ENCODE data around the gene DPM3. TPM values are rescaled to one million over a fixed set of nuclear protein-coding genes. Genes with fewer than 3 reads are reported as not detected.

DPM3 gene
- total and polyA plus RNA-seq, 2 of the 13 experiments (the other 11 are each of a cell fraction or from before 2014, with no cell fraction given): 23.2 to 53.4 TPM

DNA sequence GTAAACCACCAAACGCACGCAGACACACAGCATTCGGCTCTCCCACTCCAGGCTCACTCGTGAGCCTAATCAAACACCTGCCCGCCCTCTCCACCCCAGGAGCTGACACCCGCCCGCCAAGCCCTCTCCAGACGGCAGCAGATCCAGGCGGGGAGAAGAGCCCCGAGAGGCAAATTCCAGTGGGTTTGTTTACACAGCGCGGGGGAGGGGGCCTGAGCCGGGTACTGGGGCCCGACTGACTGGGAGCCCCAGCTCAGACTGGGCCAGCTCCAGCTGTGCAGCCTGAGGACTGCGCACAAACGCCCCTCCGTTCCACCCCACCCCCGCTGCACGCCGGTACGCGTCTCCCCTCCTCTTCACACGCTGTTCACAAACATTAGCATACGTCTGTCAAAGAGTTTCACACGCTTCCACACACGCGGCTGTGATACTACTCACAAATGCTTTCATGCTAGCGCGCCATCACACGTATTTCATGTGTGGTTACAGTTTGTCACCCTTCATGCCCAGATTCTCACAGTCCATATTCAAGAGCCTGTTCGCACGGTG lies 13.7 kb downstream of the DPM3 start (continued):
- TF ChIP-seq TFAP4 (IDR thresholded peaks at IDR 0.05; ENCODE audit: borderline replicate concordance, low read depth) (peak; percentile 71; the same call in 1 of the 2 replicates), NFIB (CRISPR knock-in tag; IDR thresholded peaks at IDR 0.05; ENCODE audit: borderline replicate concordance) (no peak), ZSCAN29 (CRISPR knock-in tag; conservative IDR thresholded peaks at IDR 0.05) (no peak), CHD2 (IDR thresholded peaks at IDR 0.05; ENCODE audit: low read depth, low read length) (no peak), ERF (CRISPR knock-in tag; IDR thresholded peaks at IDR 0.05) (no peak), SPEN (CRISPR knock-in tag; IDR thresholded peaks at IDR 0.05; ENCODE audit: low read depth) (no peak), POLR2AphosphoS5 (IDR thresholded peaks at IDR 0.05; ENCODE audit: low read depth, low read length) (peak; percentile 67; the same call in 1 of the 2 replicates), RAD21 (CRISPR knock-in tag; IDR thresholded peaks at IDR 0.05) (peak; percentile 8), ATF7 (IDR thresholded peaks at IDR 0.05) (no peak), ATF7 (CRISPR knock-in tag; IDR thresholded peaks at IDR 0.05) (no peak), TGIF2 (CRISPR knock-in tag; IDR thresholded peaks at IDR 0.05) (no peak), WIZ (CRISPR knock-in tag; IDR thresholded peaks at IDR 0.05) (no peak), ZNF674 (CRISPR knock-in tag; IDR thresholded peaks at IDR 0.05; ENCODE audit: low read depth) (no peak; the same call in 1 of the 2 replicates), ZNF441 (CRISPR knock-in tag; IDR thresholded peaks at IDR 0.05; ENCODE audit: borderline replicate concordance) (peak; percentile 60), ZNF629 (CRISPR knock-in tag; conservative IDR thresholded peaks at IDR 0.05) (no peak; the same call in 1 of the 2 replicates), ZNF138 (CRISPR knock-in tag; IDR thresholded peaks at IDR 0.05; ENCODE audit: low read depth) (peak; percentile 11; the same call in 1 of the 2 replicates), ZNF383 (CRISPR knock-in tag; IDR thresholded peaks at IDR 0.05; ENCODE audit: borderline replicate concordance) (no peak), ZNF234 (CRISPR knock-in tag; conservative IDR thresholded peaks at IDR 0.05) (no peak), ZNF296 (CRISPR knock-in tag; conservative IDR thresholded peaks at IDR 0.05) (no peak), CEBPG (CRISPR knock-in tag; IDR thresholded peaks at IDR 0.05) (no peak), CREB1 (IDR thresholded peaks at IDR 0.05) (no peak), CREB1 (CRISPR knock-in tag; IDR thresholded peaks at IDR 0.05) (no peak), TP53 (CRISPR knock-in tag; conservative IDR thresholded peaks at IDR 0.05) (no peak), ZNF749 (CRISPR knock-in tag; IDR thresholded peaks at IDR 0.05; ENCODE audit: borderline replicate concordance) (no peak), BORCS8-MEF2B (CRISPR knock-in tag; IDR thresholded peaks at IDR 0.05) (peak; percentile 66), KLF13 (CRISPR knock-in tag; IDR thresholded peaks at IDR 0.05) (0 out of 2 replicates have a peak, but pooled peaks have one; percentile 10), EEA1 (CRISPR knock-in tag; IDR thresholded peaks at IDR 0.05; ENCODE audit: borderline replicate concordance) (no peak)
- TF ChIP-seq, protein P1, sequence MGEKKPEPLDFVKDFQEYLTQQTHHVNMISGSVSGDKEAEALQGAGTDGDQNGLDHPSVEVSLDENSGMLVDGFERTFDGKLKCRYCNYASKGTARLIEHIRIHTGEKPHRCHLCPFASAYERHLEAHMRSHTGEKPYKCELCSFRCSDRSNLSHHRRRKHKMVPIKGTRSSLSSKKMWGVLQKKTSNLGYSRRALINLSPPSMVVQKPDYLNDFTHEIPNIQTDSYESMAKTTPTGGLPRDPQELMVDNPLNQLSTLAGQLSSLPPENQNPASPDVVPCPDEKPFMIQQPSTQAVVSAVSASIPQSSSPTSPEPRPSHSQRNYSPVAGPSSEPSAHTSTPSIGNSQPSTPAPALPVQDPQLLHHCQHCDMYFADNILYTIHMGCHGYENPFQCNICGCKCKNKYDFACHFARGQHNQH (CRISPR knock-in tag; IDR thresholded peaks at IDR 0.05): no peak
- TF ChIP-seq, protein P2, sequence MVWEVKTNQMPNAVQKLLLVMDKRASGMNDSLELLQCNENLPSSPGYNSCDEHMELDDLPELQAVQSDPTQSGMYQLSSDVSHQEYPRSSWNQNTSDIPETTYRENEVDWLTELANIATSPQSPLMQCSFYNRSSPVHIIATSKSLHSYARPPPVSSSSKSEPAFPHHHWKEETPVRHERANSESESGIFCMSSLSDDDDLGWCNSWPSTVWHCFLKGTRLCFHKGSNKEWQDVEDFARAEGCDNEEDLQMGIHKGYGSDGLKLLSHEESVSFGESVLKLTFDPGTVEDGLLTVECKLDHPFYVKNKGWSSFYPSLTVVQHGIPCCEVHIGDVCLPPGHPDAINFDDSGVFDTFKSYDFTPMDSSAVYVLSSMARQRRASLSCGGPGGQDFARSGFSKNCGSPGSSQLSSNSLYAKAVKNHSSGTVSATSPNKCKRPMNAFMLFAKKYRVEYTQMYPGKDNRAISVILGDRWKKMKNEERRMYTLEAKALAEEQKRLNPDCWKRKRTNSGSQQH (CRISPR knock-in tag; IDR thresholded peaks at IDR 0.05; ENCODE audit: low read depth): no peak
- TF ChIP-seq, protein P3, sequence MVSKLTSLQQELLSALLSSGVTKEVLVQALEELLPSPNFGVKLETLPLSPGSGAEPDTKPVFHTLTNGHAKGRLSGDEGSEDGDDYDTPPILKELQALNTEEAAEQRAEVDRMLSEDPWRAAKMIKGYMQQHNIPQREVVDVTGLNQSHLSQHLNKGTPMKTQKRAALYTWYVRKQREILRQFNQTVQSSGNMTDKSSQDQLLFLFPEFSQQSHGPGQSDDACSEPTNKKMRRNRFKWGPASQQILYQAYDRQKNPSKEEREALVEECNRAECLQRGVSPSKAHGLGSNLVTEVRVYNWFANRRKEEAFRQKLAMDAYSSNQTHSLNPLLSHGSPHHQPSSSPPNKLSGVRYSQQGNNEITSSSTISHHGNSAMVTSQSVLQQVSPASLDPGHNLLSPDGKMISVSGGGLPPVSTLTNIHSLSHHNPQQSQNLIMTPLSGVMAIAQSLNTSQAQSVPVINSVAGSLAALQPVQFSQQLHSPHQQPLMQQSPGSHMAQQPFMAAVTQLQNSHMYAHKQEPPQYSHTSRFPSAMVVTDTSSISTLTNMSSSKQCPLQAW (CRISPR knock-in tag; IDR thresholded peaks at IDR 0.05): no peak
